WTC11 (cell line): ENCODE data around the gene GRN. TPM values are rescaled to one million over a fixed set of nuclear protein-coding genes. Genes with fewer than 3 reads are reported as not detected.
A peak's percentile ranks its signal among the peaks of the same experiment; 100 is the strongest.

Experiments used
- ATAC-seq: fragments of 200-7000 bp; cut with Tn5 transposase; 2 replicates; pipeline ENCODE4 v1.10.0; 2021; ENCODE audit warnings: mild to moderate bottlenecking, moderate library complexity
- CTCF ChIA-PET: fragments of 300-600 bp; sonication (Branson Sonifier 250); formaldehyde crosslinking; loops from one replicate; lab custom pipeline; 2021; ENCODE audit warnings: antibody characterized with exemption; lab: Charles Lee
- POLR2A ChIA-PET: fragments of 350-600 bp; sonication (Branson Sonifier 250); formaldehyde crosslinking; loops from one replicate; lab custom pipeline; 2021; ENCODE audit warnings: antibody characterized with exemption; lab: Charles Lee
- DNase-seq: peaks from one replicate; pipeline ENCODE4 v3.0.0; 2021; ENCODE audit warnings: low spot score
- H3K27ac Mint-ChIP-seq: 2 replicates; pipeline ENCODE4 v1.8.0; 2021; ENCODE audit warnings: mixed read lengths
- H3K27me3 Mint-ChIP-seq: 2 replicates; pipeline ENCODE4 v1.8.0; 2021; ENCODE audit warnings: low read depth, mild to moderate bottlenecking, moderate library complexity, mixed read lengths
- H3K36me3 Mint-ChIP-seq: 2 replicates; pipeline ENCODE4 v1.8.0; 2021; ENCODE audit warnings: mixed read lengths
- H3K4me1 Mint-ChIP-seq: 2 replicates; pipeline ENCODE4 v1.8.0; 2022; ENCODE audit warnings: mixed read lengths
- H3K4me3 Mint-ChIP-seq: 2 replicates; pipeline ENCODE4 v1.8.0; 2021; ENCODE audit warnings: mild to moderate bottlenecking, moderate library complexity, mixed read lengths
- H3K9me3 Mint-ChIP-seq: 2 replicates; pipeline ENCODE4 v1.8.0; 2021; ENCODE audit warnings: mixed read lengths
- CREM ChIP-seq: sonication (generic); formaldehyde crosslinking; IDR thresholded peaks from 2 replicates; pipeline ENCODE4 v1.8.1; 2022; ENCODE audit warnings: mild to moderate bottlenecking, missing genetic modification reagents, moderate library complexity
- ELF4 ChIP-seq: sonication (generic); formaldehyde crosslinking; IDR thresholded peaks from 2 replicates; pipeline ENCODE4 v1.8.1; 2022; ENCODE audit warnings: low read depth, mild to moderate bottlenecking, moderate library complexity, missing genetic modification reagents
- NR3C1 ChIP-seq: sonication (generic); formaldehyde crosslinking; conservative IDR thresholded peaks from 2 replicates; pipeline ENCODE4 v1.8.1; 2023; ENCODE audit warnings: low read depth, mild to moderate bottlenecking, missing genetic modification reagents
- SMAD3 ChIP-seq: sonication (generic); formaldehyde crosslinking; IDR thresholded peaks from 2 replicates; pipeline ENCODE4 v1.8.0; 2022; ENCODE audit warnings: missing genetic modification reagents, mild to moderate bottlenecking, borderline replicate concordance
- TEAD1 ChIP-seq: sonication (generic); formaldehyde crosslinking; IDR thresholded peaks from 2 replicates; pipeline ENCODE4 v1.8.0; 2022; ENCODE audit warnings: mild to moderate bottlenecking, missing genetic modification reagents
- ZNF121 ChIP-seq: sonication (generic); formaldehyde crosslinking; IDR thresholded peaks from 2 replicates; pipeline ENCODE4 v1.8.0; 2023; ENCODE audit warnings: missing genetic modification reagents
- ZNF138 ChIP-seq: sonication (generic); formaldehyde crosslinking; conservative IDR thresholded peaks from 2 replicates; pipeline ENCODE4 v1.8.1; 2022; ENCODE audit warnings: mild to moderate bottlenecking, moderate library complexity, missing genetic modification reagents
- ZNF396 ChIP-seq: fragments of 250-450 bp; sonication (Bioruptor Pico); IDR thresholded peaks from 2 replicates; pipeline ENCODE4 v1.8.0; 2021; ENCODE audit warnings: mild to moderate bottlenecking, moderate library complexity, borderline replicate concordance
- total RNA-seq: library from RNA; stranded (reverse); gene quantifications from 3 replicates; pipeline ENCODE4 v1.2.3, GENCODE V29; 2021
- TF ChIP-seq, protein P1 (sequence below): sonication (generic); formaldehyde crosslinking; IDR thresholded peaks from 2 replicates; pipeline ENCODE4 v1.8.0; 2022; ENCODE audit warnings: missing genetic modification reagents
- TF ChIP-seq, protein P2 (sequence below): sonication (generic); formaldehyde crosslinking; IDR thresholded peaks from 2 replicates; pipeline ENCODE4 v1.8.1; 2023; ENCODE audit warnings: mild to moderate bottlenecking, missing genetic modification reagents, moderate library complexity
- TF ChIP-seq, protein P3 (sequence below): sonication (generic); formaldehyde crosslinking; IDR thresholded peaks from 2 replicates; pipeline ENCODE4 v1.8.0; 2022; ENCODE audit warnings: mild to moderate bottlenecking, missing genetic modification reagents
- TF ChIP-seq, protein P4 (sequence below): fragments of 250-450 bp; sonication (Bioruptor Pico); IDR thresholded peaks from 2 replicates; pipeline ENCODE4 v1.9.0; 2021; ENCODE audit warnings: mild to moderate bottlenecking, borderline replicate concordance

The GRN gene
- total RNA-seq, 1 experiment from 2014 or later: 177 TPM

DNA sequence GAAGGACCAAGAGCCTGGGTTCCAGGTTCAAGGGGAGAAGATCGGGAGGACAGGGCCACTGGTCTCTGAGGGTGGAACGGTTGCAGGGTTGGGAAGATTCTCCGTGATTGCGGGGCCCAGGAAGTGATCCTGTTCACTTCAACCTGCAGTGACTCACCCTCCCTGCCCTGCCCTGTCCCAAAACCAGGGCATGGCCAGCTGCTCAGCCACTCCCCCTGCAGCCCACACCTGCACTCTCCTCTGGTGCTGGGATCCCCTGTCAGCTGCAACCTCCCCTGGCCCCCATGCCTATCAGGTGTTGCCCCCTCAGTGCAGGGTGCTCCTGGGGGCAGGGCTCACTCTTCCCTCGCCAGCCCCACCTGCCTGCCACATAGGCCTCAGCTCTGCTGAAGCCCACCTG is 35.6 kb upstream of the GRN start:
- Mint-ChIP-seq H3K9me3 (no peaks in the 10 kb centered on the region), H3K4me3 (peak overlapping the region; percentile 64), H3K27ac (no peak overlapping the region), H3K36me3 (no peaks in the 10 kb centered on the region), H3K4me1 (peaks cover 45% of the 10 kb centered on the region), H3K27me3 (peaks cover 20% of the 10 kb centered on the region)
- CTCF ChIA-PET: interaction anchor here (0.6 to 3.2 kb wide), 12 partner anchors 15 to 363 kb away, joined by 3 to 18 read pairs (median 6); partner anchors contain the start of genes FAM171A2, GRN, HDAC5 and SLC25A39
- no peak for ATAC-seq
- POLR2A ChIA-PET: interaction anchor here (0.7 kb wide), 1 partner anchor 88 kb away, joined by 3 read pairs; no protein-coding TSS in a partner anchor
- TF ChIP-seq SMAD3 (CRISPR knock-in tag): no peak
- TF ChIP-seq ZNF396 (CRISPR knock-in tag): no peak
- no peak for TF ChIP-seq ELF4 (CRISPR knock-in tag)
- TF ChIP-seq, protein P1, sequence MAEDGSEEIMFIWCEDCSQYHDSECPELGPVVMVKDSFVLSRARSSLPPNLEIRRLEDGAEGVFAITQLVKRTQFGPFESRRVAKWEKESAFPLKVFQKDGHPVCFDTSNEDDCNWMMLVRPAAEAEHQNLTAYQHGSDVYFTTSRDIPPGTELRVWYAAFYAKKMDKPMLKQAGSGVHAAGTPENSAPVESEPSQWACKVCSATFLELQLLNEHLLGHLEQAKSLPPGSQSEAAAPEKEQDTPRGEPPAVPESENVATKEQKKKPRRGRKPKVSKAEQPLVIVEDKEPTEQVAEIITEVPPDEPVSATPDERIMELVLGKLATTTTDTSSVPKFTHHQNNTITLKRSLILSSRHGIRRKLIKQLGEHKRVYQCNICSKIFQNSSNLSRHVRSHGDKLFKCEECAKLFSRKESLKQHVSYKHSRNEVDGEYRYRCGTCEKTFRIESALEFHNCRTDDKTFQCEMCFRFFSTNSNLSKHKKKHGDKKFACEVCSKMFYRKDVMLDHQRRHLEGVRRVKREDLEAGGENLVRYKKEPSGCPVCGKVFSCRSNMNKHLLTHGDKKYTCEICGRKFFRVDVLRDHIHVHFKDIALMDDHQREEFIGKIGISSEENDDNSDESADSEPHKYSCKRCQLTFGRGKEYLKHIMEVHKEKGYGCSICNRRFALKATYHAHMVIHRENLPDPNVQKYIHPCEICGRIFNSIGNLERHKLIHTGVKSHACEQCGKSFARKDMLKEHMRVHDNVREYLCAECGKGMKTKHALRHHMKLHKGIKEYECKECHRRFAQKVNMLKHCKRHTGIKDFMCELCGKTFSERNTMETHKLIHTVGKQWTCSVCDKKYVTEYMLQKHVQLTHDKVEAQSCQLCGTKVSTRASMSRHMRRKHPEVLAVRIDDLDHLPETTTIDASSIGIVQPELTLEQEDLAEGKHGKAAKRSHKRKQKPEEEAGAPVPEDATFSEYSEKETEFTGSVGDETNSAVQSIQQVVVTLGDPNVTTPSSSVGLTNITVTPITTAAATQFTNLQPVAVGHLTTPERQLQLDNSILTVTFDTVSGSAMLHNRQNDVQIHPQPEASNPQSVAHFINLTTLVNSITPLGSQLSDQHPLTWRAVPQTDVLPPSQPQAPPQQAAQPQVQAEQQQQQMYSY (CRISPR knock-in tag): 0 out of 2 replicates have a peak, but pooled peaks have one; percentile 10
- TF ChIP-seq ZNF121 (CRISPR knock-in tag): 0 out of 2 replicates have a peak, but pooled peaks have one; percentile 11
- TF ChIP-seq, protein P2, sequence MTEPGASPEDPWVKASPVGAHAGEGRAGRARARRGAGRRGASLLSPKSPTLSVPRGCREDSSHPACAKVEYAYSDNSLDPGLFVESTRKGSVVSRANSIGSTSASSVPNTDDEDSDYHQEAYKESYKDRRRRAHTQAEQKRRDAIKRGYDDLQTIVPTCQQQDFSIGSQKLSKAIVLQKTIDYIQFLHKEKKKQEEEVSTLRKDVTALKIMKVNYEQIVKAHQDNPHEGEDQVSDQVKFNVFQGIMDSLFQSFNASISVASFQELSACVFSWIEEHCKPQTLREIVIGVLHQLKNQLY: no peak
- no peak for DNase-seq

DNA sequence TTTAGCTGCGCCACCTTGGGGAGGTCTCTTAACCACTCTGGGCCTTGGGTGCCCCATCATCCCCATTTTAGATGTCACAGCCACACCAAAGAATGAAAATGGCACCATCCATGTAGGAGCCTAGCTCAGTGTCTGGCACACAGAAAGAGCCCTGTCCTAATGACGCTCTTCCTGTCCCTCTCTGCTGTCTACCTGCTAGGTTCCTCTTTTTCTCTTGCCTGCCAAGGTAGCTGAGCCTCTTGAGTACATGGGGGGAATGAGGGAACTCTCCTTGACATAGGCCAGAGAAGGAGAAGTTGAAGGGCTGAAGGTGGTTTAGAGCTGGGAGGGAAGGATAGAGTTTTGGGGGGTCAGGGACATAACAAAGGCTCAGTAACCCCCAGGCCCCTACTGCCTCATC is 34.9 kb upstream of the GRN start:
- peak overlapping the region; percentile 32; the same call in 1 of the 2 replicates for H3K4me3 Mint-ChIP-seq
- ATAC-seq (no peak), DNase-seq (no peak)
- no peaks in the 10 kb centered on the region for H3K36me3 Mint-ChIP-seq
- no peak overlapping the region for H3K27ac Mint-ChIP-seq
- H3K9me3 Mint-ChIP-seq: no peaks in the 10 kb centered on the region
- H3K4me1 Mint-ChIP-seq: peaks cover 45% of the 10 kb centered on the region
- ChIA-PET CTCF (interaction anchor here (0.6 to 3.2 kb wide), 11 partner anchors 14 to 362 kb away, joined by 3 to 18 read pairs (median 6); partner anchors contain the start of genes FAM171A2, GRN and SLC25A39), POLR2A (interaction anchor here (0.7 kb wide), 1 partner anchor 88 kb away, joined by 3 read pairs; no protein-coding TSS in a partner anchor)
- peaks cover 27% of the 10 kb centered on the region for H3K27me3 Mint-ChIP-seq
- no peak for TF ChIP-seq ZNF138 (CRISPR knock-in tag)
- TF ChIP-seq, protein P3, sequence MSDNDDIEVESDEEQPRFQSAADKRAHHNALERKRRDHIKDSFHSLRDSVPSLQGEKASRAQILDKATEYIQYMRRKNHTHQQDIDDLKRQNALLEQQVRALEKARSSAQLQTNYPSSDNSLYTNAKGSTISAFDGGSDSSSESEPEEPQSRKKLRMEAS (CRISPR knock-in tag): no peak
- no peak for TF ChIP-seq TEAD1 (CRISPR knock-in tag)
- no peak for TF ChIP-seq CREM
- no peak for TF ChIP-seq NR3C1
- TF ChIP-seq, protein P4, sequence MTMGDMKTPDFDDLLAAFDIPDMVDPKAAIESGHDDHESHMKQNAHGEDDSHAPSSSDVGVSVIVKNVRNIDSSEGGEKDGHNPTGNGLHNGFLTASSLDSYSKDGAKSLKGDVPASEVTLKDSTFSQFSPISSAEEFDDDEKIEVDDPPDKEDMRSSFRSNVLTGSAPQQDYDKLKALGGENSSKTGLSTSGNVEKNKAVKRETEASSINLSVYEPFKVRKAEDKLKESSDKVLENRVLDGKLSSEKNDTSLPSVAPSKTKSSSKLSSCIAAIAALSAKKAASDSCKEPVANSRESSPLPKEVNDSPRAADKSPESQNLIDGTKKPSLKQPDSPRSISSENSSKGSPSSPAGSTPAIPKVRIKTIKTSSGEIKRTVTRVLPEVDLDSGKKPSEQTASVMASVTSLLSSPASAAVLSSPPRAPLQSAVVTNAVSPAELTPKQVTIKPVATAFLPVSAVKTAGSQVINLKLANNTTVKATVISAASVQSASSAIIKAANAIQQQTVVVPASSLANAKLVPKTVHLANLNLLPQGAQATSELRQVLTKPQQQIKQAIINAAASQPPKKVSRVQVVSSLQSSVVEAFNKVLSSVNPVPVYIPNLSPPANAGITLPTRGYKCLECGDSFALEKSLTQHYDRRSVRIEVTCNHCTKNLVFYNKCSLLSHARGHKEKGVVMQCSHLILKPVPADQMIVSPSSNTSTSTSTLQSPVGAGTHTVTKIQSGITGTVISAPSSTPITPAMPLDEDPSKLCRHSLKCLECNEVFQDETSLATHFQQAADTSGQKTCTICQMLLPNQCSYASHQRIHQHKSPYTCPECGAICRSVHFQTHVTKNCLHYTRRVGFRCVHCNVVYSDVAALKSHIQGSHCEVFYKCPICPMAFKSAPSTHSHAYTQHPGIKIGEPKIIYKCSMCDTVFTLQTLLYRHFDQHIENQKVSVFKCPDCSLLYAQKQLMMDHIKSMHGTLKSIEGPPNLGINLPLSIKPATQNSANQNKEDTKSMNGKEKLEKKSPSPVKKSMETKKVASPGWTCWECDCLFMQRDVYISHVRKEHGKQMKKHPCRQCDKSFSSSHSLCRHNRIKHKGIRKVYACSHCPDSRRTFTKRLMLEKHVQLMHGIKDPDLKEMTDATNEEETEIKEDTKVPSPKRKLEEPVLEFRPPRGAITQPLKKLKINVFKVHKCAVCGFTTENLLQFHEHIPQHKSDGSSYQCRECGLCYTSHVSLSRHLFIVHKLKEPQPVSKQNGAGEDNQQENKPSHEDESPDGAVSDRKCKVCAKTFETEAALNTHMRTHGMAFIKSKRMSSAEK (CRISPR knock-in tag): no peak
